OCI-LY1 (cell line): ENCODE measurements around the gene TRIM9.
"Not testable (repeated sequence)": the region's sequence is repeated elsewhere in the genome, so short reads cannot be mapped to it uniquely, and the experiment has no call there.

Source experiments
- EZH2 ChIP-seq: fragments of 200-600 bp; sonication (generic), shearing (Covaris generic); IDR thresholded peaks from 2 replicates; pipeline ENCODE4 v1.8.0; 2017; ENCODE audit warnings: borderline replicate concordance, mixed run types, mild to moderate bottlenecking, antibody characterized with exemption, low read length, moderate library complexity, mixed read lengths
- TF ChIP-seq, protein P1 (sequence below): fragments of 200-600 bp; sonication (generic), shearing (Covaris generic); IDR thresholded peaks from 2 replicates; pipeline ENCODE4 v1.5.1; 2017; ENCODE audit warnings: mild to moderate bottlenecking, antibody characterized with exemption, low read length, moderate library complexity, mixed read lengths

DNA sequence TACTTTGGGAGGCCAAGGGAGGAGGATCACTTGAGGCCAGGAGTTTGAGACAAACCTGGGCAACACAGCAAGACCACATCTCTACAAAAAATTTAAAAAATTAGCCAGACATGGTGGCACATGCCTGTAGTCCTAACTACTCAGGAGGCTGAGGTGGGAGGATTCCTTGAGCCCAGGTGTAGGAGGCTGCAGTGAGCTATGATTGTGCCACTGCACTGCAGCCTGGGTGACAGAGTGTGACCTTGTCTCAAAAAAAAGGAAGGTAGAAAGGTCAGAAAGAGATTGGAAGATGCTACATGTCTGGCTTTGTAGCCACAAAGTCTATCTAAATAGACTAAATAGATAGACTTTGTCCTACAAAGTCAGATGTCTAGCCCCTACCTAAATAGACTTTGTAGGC lies 100.7 kb downstream of the TRIM9 start:
- TF ChIP-seq, protein P1, sequence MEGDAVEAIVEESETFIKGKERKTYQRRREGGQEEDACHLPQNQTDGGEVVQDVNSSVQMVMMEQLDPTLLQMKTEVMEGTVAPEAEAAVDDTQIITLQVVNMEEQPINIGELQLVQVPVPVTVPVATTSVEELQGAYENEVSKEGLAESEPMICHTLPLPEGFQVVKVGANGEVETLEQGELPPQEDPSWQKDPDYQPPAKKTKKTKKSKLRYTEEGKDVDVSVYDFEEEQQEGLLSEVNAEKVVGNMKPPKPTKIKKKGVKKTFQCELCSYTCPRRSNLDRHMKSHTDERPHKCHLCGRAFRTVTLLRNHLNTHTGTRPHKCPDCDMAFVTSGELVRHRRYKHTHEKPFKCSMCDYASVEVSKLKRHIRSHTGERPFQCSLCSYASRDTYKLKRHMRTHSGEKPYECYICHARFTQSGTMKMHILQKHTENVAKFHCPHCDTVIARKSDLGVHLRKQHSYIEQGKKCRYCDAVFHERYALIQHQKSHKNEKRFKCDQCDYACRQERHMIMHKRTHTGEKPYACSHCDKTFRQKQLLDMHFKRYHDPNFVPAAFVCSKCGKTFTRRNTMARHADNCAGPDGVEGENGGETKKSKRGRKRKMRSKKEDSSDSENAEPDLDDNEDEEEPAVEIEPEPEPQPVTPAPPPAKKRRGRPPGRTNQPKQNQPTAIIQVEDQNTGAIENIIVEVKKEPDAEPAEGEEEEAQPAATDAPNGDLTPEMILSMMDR, result not testable (repeated sequence)
- TF ChIP-seq EZH2, result not testable (repeated sequence)
